Thyroid gland (tissue), 4 donors: ENCODE results near the gene FAM193A.

Source experiments
- POLR2A ChIP-seq, 2 donors: fragments of 450-650 bp; IDR thresholded peaks; one replicate each; pipeline ENCODE4 v1.6.1; 2017; ENCODE audit warnings: antibody characterized with exemption in 2 of 2, mild to moderate bottlenecking in 2 of 2, moderate library complexity in 1 of 2
- TF ChIP-seq, protein P1 (sequence below), 6 experiments: fragments of 200-600 bp in 3 of 6; fragments of 450-650 bp in 3 of 6; sonication (generic) in 3 of 6; IDR thresholded peaks; one replicate each; pipeline ENCODE4 v1.5.1; 2016 to 2019; ENCODE audit warnings: antibody characterized with exemption in 6 of 6, mild to moderate bottlenecking in 2 of 6, inconsistent platforms in 1 of 6, moderate library complexity in 1 of 6

- TF ChIP-seq, protein P1, sequence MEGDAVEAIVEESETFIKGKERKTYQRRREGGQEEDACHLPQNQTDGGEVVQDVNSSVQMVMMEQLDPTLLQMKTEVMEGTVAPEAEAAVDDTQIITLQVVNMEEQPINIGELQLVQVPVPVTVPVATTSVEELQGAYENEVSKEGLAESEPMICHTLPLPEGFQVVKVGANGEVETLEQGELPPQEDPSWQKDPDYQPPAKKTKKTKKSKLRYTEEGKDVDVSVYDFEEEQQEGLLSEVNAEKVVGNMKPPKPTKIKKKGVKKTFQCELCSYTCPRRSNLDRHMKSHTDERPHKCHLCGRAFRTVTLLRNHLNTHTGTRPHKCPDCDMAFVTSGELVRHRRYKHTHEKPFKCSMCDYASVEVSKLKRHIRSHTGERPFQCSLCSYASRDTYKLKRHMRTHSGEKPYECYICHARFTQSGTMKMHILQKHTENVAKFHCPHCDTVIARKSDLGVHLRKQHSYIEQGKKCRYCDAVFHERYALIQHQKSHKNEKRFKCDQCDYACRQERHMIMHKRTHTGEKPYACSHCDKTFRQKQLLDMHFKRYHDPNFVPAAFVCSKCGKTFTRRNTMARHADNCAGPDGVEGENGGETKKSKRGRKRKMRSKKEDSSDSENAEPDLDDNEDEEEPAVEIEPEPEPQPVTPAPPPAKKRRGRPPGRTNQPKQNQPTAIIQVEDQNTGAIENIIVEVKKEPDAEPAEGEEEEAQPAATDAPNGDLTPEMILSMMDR (IDR thresholded peaks at IDR 0.05), result no peak
- no peak for TF ChIP-seq POLR2A (IDR thresholded peaks at IDR 0.05)
These were observed 179.0 kb downstream of the FAM193A start for GRCh38 chr4:2715426-2715825.
